Left forelimb (tissue), 1 donor: ENCODE results near the gene NFKBIE.
"Not testable (repeated sequence)": the region's sequence is repeated elsewhere in the genome, so short reads cannot be mapped to it uniquely, and the experiment has no call there.

Experiments used
- DNase-seq: peaks from one replicate; pipeline ENCODE4 v3.0.0-alpha.2; 2018; ENCODE audit warnings: low spot score

The NFKBIE gene

GRCh38 chr6:44245912-44246662 lies 19.3 kb downstream of the NFKBIE start:
- peak; percentile 93 for DNase-seq

DNA sequence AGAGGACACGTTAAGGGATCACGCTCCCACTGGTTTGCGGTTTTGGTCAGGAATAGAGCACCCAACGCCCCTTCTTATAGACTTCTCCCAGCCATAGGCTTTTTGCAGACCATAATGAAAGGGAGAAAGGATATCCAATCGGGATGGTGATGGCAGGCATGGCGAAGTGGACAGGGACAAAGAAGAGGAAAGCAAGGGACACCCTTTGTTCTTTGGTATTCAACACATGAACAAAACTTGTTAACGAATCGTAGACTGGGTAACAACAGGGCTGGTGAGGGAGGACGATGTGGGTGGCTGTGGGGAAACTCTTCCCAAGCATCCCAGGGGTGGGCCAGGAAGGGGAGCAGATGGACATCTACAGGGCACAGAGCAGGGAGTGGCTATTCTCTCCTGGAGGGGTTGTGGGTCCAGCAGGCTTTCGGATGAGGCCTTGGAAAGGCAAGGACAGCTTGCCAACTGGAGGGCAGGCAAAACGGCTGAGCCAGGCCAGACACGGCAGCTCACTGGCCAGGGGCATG lies 19.9 kb downstream of the NFKBIE start:
- DNase-seq, result no peak

GRCh38 chr6:44243345-44243744 lies 22.0 kb downstream of the NFKBIE start:
- no peak for DNase-seq

GRCh38 chr6:44238687-44239350 lies 26.5 kb downstream of the NFKBIE start:
- no peak for DNase-seq

GRCh38 chr6:44237813-44238433 lies 27.4 kb downstream of the NFKBIE start:
- peak; percentile 89 for DNase-seq

DNA sequence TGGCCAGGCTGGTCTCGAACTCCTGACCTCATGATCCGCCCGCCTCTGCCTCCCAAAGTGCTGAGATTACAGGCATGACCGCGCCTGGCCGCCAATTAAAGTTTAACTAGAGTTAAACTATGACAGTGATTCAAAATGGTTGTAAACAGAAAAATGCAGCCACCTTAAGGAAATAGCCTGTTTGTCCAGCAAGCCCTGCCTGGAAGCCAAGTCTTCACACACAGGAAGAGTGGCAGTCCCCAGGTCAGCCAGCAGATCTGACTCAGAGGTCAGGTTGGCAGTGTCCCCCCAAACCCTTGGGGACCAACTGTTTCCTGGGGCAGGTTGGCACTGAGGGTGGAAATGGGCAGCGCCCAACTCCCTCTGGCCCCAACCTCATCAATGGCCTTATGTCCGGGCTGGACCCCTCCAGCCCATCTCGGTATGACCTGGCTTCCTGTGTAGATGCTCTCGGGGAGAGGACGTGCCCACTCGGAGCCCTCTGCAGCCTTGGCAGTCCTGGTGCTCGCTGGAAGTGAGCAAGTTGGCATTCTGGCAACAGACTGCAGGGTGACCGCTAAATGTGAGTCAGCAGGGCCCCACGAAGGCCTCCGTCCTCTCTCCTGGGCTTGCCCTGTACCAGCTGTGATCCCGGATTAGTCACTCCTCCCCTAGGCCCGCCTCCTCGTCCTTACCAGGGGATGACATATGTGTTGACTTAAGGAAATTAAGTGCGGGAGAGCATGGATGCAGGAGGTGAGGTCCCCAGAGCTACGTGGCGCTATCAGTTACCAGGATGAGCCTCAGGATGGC lies 28.1 kb downstream of the NFKBIE start:
- DNase-seq, result no peak

DNA sequence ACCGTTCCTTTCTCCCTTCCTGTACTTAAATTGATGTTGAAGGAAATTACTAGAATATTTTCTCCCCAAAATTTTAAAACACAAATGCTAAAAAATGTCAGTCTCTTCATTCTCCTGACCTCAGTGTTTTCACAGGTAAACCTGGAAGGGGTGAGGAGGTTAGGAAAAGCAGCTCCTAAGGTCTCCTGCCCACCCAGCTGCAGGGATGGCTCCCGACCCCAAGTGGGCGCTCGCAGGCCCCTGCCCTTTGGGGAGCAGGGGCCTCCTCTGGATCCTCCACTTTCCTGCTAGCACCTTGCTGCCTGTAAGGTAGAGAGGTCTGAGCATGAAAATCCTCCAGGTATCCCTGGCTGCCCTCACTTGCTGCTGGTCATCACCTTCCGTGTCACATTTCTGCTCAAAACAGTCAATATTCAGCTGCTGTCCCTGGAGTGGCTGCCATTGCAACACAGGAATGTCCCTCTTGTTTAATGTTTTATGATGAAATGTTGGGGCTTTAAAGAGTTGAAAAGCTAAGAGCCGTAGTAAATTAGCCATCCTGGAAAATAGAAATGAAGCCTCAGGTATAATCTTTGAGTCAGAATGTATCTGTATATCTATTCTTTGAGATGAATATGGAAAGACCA lies 29.3 kb downstream of the NFKBIE start:
- DNase-seq, result no peak

DNA sequence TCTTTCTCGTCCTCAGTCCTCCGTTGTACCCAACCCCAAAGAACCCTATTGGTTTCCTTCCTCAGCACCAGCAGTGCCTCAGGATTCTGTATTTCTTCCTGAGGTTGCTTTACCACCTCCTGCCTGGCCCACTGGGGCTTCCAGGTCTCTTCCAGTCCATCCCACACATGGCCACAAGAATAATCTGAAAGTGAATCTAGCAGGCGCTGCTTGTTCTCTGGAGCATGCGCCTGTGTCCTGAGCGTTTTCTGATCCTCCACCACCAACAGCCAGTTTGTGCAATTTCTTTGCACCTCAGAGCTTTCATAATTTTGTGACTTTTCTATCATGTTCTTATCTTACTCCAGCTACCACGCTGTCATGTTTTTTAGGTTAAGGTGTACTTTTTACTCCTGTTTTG lies 30.1 kb downstream of the NFKBIE start:
- no peak for DNase-seq

DNA sequence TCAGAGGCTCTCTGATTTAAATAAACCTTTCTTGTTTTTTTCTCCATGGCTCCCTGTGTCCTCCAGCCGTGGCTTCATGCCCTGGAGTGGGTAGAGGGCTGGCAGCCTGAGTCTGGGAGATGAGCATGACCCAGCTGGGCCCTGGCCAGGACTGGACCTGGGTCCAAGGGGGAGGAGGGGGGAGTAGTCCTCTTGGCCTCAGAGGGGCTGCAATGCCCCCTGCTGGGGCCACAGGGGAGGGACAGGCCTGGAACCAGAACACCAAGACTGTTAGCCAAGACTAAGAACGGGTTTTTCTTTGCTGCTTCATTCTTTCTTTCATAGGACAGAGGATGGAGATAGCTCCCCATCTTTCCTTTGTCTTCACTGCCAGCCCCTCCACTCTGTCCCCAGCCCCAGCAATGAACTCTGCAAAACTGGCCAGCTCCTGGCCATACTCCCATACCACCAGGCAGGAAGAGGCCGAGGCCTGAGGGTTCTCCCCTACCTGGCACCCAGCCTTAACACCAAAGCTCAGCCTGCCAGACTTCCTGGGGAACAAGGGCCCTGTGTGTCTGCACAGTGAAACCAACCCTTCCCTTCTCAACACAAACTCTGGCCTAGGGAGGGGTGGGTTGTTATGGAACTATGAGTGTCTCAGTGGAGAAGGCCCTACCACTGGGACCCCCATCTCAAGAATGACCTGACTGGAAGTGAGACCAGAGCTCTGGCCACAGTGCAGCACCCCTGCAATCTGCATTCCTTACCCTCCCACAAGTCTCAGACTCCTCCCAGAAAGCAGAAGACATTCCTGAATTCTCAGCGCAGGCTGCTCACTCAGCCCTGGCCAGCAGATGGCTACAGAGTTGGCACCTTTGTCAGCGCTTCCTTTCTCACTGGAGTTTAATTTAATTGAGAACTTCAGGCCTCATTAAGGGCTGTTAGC lies 31.0 kb downstream of the NFKBIE start:
- no peak for DNase-seq

- no peak for DNase-seq
Observed at GRCh38 chr6:44233567-44234100, 31.7 kb downstream of the NFKBIE start.

DNA sequence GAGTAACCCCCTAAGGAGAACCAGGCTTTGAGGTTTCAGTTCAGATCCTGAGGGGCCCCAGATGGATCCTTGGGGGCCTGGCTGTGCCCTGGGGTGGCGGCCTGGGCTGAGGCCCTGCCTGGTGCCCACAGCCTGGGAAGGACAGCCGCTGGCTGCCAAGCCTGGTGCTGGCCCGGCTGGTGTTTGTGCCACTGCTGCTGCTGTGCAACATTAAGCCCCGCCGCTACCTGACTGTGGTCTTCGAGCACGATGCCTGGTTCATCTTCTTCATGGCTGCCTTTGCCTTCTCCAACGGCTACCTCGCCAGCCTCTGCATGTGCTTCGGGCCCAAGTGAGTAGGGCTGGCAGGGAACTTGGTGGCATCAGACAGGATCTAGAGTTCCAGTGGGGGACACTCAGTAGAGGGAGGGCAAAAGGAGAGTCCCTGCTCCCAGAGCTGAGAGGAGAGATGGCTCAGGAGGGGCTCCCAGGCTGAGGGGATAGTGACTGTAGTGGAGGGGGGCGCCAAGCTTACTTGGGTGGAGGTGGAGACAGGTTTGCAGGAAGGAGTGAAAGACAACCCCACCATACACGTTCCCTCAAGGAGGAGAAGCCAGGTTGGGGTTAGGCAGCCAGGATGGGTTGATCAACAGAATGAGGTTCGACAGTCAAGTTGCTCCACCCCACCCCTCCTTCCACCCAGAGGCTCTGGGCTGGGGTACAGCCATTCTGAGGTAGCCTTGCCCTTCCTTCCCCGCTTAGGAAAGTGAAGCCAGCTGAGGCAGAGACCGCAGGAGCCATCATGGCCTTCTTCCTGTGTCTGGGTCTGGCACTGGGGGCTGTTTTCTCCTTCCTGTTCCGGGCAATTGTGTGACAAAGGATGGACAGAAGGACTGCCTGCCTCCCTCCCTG lies 32.4 kb downstream of the NFKBIE start:
- no peak for DNase-seq

DNA sequence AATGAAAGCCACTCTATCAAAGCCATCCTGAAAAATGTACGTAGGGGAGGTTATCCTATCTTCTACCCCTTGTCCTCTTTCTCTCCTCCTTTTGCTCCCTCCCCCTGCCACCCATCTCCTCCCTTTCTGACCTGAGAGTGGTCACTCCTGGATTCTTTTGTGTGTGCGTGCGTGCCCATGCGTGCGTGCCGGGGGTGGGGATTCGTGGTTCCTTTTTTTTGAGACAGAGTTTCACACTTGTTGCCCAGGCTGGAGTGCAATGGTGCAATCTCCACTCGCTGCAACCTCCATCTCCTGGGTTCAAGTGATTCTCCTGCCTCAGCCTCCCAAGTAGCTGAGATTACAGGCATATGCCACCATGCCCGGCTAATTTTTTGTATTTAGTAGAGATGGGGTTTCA lies 33.9 kb downstream of the NFKBIE start:
- DNase-seq, result not testable (repeated sequence)

DNA sequence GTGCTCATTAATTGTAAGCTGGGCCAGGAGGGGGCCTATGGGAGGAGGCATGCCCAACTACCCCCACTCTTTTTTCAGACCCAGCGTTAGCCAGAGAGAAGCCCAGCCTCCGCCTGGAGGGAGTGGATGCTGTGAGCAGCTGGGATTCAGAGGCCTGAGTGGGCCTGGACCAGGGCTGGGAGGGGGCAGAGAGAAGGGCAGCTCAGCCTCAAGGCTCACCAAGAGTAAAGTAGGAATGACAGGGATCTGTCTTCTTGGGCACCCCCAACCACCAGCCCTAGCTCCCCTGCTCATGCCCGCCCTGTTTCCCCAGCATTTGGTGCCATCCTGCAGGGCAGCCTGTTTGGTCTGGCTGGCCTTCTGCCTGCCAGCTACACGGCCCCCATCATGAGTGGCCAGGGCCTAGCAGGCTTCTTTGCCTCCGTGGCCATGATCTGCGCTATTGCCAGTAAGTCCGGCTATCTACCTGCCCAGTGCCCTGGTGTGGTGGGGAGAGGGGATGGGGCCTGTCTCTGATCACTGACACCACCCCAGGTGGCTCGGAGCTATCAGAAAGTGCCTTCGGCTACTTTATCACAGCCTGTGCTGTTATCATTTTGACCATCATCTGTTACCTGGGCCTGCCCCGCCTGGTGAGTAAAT lies 35.2 kb downstream of the NFKBIE start:
- DNase-seq, result no peak

DNA sequence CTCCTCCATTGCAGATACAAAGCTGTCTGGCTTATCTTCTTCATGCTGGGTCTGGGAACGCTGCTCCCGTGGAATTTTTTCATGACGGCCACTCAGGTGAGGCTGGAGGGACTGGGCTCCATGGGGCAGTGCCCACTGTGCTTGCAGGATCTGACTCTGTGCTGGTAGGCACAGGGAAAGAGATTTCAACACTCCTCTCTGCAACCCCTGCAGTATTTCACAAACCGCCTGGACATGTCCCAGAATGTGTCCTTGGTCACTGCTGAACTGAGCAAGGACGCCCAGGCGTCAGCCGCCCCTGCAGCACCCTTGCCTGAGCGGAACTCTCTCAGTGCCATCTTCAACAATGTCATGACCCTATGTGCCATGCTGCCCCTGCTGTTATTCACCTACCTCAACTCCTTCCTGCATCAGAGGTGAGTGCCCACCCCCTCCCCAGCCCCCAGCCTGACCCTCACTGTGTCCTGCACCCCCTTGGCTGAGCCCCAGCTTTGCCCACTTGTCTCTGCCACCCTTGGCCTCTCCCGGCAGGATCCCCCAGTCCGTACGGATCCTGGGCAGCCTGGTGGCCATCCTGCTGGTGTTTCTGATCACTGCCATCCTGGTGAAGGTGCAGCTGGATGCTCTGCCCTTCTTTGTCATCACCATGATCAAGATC lies 35.8 kb downstream of the NFKBIE start:
- DNase-seq, result no peak

- DNase-seq, result no peak
Observed at GRCh38 chr6:44228836-44229235, 36.5 kb downstream of the NFKBIE start.

GRCh38 chr6:44228433-44228832 lies 36.9 kb downstream of the NFKBIE start:
- DNase-seq, result no peak

- no peak for DNase-seq
Observed at GRCh38 chr6:44228031-44228430, 37.3 kb downstream of the NFKBIE start.

GRCh38 chr6:44227148-44227793 lies 38.1 kb downstream of the NFKBIE start:
- no peak for DNase-seq
